Stimulated activated CD8-positive, alpha-beta memory T cell treated with anti-CD3 and anti-CD28 coated beads, Interleukin-4, amount 100 ng/mL, for 1 hour (primary cell): ENCODE measurements around the gene OGFOD1.

Experiments used
- DNase-seq, 2 donors: peaks; one replicate each; pipeline ENCODE4 v3.0.0-alpha.2; 2020; ENCODE audit warnings: low read depth in 2 of 2, low spot score in 1 of 2

The OGFOD1 gene

DNA sequence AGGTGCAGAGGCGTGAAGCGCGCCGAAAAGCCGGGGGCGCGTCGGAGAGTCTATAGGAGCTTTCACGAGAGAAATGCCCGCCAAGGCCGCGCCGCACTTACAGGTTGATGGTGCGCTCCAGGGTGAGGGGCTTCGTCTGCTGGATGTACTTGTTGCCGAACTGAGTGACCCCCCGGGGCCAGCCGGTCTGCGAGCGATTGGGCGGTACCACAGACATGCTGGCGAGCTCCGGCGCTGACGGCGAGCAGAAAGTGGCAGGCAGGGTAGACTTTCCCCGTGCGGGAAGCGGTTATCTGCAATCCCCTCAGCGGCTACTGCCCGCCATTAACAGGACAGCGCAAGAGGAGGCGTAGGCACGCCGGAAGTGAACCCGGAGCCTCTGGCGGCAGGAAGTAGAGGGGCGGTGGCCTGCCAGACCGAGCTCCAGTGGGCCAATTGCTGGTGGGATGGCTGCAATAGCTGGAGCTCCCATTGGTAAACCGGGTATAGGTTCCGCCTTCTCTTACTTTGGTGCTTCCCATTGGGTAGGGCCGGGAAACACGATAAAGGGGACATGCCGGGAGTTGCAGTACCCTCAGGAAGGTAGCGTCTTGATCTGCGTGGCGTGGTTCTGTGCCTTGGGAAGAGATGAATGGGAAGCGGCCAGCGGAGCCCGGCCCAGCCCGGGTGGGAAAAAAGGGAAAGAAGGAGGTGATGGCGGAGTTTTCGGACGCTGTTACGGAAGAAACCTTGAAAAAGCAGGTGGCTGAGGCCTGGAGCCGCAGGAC lies at the start of gene OGFOD1, which contains the start of gene NUDT21:
OGFOD1 (plus strand) TSS at position 569 of the 767 bp plus-strand sequence; CDS start at position 628, 59 bp downstream.
NUDT21 (minus strand) TSS at position 347 of the 767 bp plus-strand sequence; CDS start at position 217, 130 bp downstream.
- peak; percentile 62 to 83 for DNase-seq

DNA sequence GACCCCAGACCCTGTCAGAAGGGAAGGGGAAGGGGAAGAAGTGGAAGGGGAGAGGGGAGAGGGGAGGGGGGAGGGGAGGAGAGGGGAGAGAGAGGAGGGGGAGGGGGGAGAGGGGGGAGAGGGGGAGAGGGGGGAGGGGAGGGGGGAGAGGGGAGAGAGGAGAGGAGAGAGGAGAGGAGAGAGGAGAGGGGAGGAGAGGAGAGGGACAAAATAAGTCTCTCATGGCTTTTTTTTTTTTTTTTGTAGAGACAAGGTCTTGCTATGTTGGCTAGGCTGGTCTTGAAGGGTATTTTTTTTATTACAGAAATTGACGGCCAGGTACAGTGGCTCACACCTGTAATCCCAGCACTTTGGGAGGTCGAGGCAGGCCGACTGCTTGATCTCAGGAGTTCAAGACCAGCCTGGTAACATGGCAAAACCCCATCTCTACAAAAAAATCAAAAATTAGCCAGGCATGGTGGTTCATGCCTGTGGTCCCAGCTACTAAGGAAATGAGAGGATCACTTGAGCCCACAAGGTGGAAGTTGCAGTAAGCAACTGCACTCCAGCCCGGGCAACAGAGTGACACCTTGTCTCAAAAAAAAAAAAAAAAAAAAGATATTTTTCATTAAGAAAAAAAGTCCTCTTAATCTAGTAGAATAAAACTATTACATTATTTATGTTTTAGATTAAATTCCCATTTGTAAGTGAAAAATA lies 45.2 kb upstream of the OGFOD1 start:
- no peak for DNase-seq

DNA sequence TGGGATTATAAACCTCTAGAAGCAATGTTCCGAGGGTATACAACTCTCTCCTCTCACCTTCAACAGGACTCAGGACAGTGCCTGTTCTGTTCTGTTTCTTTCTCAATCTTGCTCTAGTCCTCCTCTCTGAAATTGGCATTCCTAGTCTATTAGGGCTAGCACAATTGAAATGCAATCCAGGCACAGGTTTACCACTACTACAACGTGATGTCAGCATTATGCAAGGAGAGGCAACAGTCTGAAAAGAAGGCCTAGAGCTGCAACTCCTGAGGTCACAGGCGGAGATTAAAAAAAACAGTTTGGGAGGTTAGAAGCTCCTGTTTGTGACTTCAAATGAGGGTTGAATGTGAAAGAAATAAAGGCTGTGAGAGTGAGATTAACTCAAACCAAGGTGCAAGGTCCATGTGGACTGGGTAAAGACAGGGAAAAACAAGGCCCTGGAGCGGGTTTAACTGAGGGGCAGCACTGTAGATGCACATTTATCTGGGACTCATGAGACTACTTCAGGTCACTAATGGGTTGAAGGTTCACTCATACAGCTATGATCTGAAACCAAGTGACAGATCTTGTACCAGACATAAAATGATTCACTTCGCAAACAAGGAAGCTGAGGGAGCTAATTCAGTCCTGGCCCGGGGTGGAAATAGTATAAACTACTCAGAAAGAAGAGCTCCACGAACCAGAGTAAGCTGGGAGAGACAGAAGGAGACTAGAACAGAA lies 42.8 kb upstream of the OGFOD1 start:
- DNase-seq: no peak

DNA sequence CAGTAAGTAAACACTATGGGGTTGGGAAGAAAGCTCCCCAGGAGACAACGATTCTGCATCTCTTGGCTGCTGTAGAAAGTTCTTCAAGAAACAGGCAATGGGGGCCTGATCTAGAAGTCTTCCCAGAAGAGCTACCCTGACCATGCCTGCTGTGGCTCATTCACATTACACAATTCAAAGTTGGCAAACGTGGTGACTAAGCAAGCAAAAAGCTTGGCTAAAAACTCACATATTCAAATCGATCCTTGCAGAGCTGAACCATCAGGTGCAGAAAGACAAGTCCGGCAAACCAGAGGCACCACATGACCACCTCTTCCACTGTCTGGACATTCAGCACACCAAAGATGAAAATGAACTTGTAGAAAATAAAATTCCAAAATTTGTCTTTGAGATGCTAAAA lies 42.2 kb upstream of the OGFOD1 start:
- no peak for DNase-seq

DNA sequence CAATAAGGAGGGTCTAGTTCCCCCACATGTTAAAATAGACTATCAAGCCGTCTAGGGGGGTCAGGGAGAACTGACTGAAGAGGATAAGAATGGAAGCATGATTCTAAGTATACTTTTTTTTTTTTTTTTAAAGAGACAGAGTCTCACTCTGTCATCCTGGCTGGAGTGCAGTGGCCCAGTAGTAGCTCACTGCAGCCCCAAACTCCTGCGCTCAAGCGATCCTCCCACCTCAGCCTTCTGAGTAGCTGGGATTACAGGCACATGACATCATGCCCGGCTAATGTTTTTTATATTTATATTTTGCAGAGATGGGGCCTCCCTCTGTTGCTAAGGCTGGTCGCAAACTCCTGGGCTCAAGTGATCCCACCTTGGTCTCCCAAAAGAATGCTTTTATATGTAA lies 40.2 kb upstream of the OGFOD1 start:
- no peak for DNase-seq

DNA sequence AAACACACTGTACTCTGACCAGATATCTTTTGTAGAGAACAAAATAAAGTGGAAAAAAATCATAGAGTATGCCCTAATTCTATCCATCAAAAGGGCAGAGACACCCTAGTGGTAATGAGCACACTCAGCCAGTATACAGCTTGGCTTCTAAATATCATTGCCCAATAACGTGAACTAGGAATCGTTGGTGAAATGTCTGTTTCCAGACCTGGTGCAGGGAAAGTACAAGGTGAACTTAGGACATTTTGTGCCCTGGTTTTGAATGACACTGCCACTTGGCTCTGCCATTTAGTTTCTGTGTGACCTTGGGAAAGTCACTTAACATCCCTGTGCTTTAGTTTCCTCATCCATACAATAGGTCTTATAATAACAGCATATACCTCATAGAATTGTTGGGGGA lies 39.7 kb upstream of the OGFOD1 start:
- DNase-seq: no peak

DNA sequence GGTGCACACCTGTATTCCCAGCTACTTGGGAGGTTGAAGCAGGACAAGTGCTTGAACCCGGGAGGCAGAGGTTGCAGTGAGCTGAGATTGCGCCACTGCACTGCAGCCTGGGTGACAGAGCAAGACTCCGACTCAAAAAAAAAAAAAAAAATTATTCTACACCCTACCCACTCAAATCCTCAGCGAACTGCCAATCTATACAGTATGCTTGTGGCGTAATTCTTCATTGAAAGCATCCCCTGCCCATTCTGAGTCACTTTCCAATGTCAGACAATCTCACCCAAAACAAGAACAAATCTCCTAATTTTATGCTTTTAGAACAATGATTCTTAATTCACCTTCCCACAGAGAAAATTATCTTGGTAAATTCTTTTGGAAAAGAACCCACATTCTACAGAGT lies 38.0 kb upstream of the OGFOD1 start:
- DNase-seq: no peak

DNA sequence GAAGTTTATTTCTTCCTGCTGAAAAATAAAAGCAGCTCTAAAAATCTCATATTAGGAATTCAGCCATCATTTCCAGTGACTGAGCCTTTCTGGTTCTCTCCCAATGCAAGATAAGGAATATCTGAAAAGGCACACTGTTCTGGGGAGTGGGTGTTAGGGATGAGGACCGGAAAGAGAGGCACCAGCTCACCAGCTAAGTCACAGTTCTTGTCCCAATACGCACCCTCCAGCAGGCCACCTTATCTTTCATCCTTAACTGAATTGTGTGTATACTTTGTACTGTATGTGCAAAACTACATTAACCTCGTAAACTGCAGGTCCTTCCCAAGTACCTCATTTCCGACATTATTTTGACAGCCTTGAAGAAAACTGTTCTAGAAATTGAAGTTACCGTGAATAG lies 37.0 kb upstream of the OGFOD1 start:
- DNase-seq: no peak

DNA sequence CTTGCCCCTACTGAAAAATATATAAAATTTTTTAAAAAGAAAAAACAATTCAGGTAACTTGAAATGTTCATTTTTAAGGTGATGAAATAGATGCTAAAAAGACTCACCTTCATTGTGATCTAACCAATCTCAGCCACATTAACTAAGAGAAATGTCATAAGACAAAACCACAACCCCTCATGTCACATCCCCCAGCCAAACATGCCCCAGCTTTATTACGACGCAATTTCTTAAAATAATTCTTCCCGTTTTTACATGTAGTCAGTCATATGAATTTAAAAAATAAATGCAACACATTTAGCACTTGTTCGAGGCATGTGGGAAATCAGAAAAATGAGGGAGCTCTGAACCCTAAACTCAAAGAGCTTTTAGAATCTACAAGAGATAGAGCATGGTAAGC lies 35.5 kb upstream of the OGFOD1 start:
- no peak for DNase-seq

DNA sequence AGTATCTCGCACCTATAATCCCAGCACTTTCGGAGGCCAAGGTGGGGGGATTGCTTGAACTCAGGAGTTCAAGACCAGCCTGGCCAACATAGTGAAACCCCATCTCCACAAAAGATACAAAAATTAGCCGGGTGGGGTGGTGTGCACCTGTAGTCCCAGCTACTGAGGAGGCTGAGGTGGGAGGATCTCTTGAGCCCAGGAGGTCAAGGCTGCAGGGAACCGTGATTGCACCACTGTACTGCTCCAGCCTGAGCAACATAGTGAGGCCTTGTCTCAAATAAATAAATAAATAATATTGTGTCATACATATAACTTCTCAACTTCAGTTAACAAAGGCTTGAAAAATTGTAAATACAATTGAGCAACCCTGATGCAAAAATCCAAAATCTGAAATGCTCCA lies 34.2 kb upstream of the OGFOD1 start:
- DNase-seq: no peak

DNA sequence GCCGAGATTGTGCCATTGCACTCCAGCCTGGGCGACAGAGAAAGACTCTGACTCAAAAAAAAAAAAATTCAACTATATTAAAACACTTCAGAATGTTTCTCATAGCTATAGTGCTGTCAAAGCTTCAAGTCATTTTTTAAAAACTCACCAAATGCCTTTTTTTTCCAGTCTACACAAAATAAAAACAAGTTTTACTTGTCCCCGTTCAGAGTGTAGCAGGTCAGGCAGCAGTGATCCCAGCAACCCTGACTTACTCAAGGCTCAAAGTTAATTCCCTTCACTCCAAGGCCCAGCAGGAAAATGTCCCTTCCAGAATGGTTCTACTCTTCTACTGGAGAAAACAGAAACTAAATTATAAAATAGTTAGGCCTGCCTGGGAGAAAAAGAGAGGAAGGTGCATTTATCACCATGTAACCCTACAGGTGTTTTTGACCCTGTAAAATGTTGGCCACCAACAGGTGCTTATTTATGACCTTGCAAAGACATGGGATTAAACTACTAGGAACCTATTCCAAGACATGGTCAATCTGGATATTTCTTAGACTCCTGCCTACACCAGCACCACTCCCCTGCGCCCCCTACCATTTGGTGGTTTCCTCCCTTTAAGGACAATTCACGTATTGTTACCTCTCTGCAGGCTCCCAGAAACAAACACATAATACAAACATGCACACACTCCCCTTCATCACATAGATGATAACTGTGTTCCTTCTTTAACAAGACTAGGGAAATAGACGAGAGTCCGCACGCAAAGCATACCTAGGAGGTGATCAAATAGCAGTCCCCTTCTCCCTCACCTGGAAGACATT lies 31.4 kb upstream of the OGFOD1 start:
- no peak for DNase-seq

DNA sequence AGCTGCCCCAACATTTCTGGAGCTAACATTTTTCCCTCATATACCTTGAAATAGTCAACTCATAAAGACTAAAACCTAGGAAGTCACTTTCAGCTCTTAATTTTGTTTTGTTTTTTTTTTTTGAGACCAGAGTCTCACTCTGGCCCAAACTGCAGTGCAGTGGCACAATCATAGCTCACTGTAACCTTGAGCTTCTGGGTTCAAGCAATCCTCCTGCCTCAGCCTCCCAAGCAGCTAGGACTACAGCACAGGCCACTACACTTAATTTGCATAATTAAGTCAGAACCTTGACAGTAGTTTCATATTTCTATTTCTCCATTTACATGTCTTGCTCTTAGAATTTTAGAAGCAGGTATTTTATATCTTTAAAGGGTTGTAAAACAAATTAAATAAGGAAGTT lies 30.7 kb upstream of the OGFOD1 start:
- no peak for DNase-seq

DNA sequence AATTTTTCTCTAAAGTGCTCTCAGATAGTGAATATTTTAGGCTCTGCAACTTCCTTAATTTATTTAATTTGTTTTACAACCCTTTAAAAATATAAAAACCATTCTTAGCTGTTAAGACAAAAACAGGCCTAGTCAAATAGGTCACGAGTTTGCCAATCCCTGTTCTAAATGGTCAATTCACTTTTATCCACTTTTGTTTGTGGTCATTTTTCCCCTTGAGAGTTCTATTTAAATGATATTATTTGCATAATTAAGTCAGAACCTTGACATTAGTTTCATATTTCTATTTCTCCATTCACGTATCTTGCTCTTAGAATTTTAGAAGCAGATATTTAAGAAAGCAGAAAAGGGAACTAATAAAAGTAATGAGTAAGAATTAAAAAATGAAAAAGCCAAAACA lies 30.0 kb upstream of the OGFOD1 start:
- no peak for DNase-seq

DNA sequence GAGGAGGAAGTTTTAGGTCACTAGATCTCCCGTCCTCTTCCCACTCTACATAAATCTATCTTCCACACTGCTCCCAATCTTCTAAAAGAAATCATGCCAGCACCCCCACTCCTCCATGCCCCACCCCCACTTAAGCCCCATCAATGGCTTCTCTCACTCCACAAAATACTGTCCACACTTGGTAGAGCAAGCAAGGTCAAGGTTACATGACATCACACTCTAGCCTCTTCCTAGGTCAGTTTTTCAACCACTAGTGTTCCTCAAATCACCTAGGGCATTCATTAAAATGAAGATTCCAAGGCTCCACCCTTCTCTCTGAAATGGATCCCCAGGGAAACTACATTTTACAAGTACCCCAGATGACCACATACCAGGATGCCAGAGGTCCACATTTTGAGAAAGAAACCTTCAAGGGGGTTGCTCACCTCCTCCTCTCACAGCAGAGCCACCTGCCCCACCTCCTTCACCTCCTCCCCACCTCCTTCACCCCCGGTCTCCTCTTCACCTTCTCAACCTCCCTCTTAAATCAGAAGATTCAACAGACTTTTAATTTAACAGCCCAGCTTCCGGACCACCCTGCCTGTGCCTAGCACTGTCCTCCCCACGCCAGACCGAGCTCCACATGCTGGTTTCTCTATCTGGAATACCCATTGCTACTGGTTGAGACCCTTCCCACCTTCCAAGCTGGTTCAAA lies 29.2 kb upstream of the OGFOD1 start:
- no peak for DNase-seq

DNA sequence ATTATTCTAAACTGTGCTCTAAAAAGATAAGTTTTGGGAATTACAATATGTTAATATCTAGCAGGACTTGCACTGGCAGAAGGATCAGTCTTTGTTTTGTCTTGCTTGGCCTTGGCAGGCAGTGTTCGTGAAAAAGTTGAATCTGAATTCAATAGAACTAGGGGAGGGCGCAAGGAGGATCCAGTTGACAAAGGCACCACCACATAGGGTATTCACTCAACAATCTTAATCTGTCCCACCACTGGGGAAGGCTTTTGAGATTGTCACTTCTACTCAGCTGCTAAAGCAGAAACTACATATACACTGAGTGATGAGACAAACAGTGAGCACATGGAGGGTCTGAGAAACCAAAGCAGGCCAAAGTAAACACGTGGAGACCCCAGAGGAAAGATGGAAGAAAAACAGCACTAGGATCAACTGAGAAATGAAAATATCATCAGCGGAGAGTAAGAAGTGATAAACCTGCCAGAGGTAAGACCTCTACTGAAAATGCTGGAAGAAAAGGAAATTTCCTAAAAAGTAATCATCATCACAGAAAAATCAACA lies 28.4 kb upstream of the OGFOD1 start:
- DNase-seq: no peak

DNA sequence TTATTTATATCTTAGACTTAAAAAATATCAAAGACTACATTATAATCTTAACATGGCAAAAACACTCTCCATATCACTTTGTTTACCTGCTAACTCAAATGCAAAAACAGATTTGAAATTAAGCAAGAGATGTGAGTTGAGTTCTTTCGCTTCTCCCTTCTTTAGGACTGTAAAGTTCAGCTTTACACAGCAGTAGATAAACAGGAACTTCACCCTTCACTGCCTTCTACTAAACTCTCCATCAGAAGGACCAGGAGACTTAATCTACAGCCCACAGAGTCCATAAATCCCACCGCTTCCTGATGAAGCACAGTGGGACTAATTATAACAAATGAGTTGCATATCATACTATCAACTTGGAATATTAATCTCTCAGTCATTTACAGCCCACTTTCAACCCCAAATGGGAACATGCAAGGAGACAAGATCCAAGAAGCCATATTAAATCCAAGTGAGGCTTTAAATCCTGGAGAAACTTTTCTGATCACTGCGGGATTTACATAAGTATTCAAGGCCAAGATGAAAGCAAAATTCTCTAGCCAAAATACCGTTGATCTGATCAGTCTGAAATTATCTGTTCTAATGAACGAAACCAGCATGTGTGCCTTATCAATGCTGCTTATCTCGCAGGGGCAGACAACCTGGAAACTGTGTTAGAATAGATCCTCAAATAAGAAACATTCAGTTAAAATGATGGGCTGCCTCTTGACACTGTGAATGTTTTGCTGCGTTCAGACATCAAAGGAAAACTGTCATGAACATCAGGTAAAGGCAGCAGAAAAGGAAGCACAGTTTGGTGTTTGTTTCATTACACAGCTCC lies 27.6 kb upstream of the OGFOD1 start:
- no peak for DNase-seq

DNA sequence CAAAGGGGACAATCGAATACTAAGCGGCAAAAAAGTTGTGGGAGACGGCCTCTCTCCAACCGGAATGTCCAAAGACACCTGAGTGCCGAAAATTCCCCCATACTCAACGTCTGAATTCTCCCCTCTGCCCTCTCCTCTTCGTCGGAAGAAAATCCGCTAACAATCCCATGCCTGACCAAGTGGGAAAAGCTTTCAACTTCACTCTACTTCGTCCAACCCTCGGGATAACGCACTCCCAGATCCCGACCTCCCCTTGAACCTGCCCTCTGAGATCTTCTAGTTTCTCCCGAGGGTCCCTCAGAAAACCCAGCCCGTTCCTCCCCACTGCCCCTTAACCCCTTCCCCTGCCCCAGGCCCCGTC lies 27.0 kb upstream of the OGFOD1 start:
- no peak for DNase-seq

DNA sequence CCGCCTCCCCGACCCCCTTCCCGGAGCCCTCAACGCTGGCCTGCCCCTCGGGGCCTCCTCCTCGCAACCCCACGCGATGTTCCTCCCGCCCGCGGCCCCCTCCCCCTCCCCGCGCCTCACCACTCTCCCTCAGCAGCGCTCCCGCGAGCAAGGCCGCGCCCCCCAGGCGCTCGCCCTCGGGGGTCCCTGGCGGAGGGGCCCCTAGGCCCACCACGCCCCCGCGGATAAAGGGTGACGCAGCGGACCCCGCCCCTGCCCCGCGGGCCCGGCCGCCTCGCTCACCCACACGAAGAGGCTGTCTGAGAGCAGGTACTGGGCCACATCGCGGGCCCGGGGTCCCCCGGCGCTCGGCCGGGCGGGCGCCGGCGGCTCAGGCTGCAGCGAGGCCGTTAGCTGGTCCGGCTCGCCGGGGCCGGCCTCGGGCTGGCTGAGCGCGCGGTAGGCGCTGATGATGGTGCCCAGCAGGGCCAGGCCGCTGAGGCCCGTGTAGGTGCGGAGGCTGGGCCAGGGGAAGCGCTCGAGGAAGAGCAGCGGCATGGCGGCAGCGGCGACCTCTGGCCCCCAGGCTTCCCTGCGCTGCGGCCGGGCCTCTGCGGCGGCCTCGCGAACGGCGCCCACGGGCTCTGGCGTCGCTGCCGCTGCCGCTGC lies 26.4 kb upstream of the OGFOD1 start:
- no peak for DNase-seq

DNA sequence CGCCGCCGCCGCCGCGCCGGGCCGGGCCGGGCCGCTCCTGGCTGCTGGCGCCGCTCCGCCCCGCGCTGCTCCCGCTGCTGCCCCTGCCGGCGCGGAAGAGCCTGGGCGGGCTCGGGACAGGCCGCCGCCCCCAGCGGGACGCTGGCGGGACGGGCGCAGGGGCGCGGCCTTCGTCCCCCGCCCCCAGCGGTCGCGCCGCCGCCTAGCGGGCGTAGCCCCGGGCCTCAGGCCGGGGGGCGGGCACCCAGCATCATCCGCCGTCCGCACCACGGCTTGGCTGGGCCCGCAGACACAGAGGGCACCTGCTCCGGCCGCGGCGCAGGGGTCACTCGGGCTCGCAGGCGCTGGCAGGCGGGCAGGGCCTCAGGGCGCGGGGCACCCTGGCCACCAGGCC lies 25.9 kb upstream of the OGFOD1 start, which contains the start of gene AMFR:
AMFR (minus strand) TSS at position 107 of the 394 bp plus-strand sequence. CDS start 218 bp downstream, outside the sequence.
- peak; percentile 13 to 25 for DNase-seq
